B cell (primary cell): ENCODE measurements around the gene RAI14.

Experiments
- CTCF ChIP-seq: fragments of 200-600 bp; IDR thresholded peaks from one replicate; pipeline ENCODE4 v1.8.0; 2022; ENCODE audit warnings: antibody characterized with exemption, mild to moderate bottlenecking
- EZH2 ChIP-seq: IDR thresholded peaks from 2 replicates; pipeline ENCODE4 v1.6.1; 2012; ENCODE audit warnings: borderline replicate concordance, low read depth, mild to moderate bottlenecking, moderate library complexity, low read length; ENCODE audit not compliant: insufficient read depth, poor library complexity, severe bottlenecking

GRCh38 chr5:34844106-34844505 is 188.0 kb downstream of the RAI14 start:
- TF ChIP-seq CTCF = no peak
- no peak for TF ChIP-seq EZH2
